RPMI7951 (cell line): Measurements from ENCODE around the gene SELE. TPM values are rescaled to one million over a fixed set of nuclear protein-coding genes. Genes with fewer than 3 reads are reported as not detected.
"Not testable (repeated sequence)": the region's sequence is repeated elsewhere in the genome, so short reads cannot be mapped to it uniquely, and the experiment has no call there.

Experiments used
- DNase-seq: peaks from one replicate; pipeline ENCODE4 v3.0.0-alpha.2; 2012; ENCODE audit warnings: low read depth
- total RNA-seq: library from RNA; depleted of rRNA; stranded (reverse); fragments of >200 nt; shearing (Covaris generic); gene quantifications from 2 replicates; pipeline ENCODE4 v1.2.3, GENCODE V29; 2014; rRNA removed

Gene SELE
- total RNA-seq, 1 experiment from 2014 or later = not detected

- DNase-seq = not testable (repeated sequence)
Measured at GRCh38 chr1:169683168-169683567, 50.7 kb downstream of the SELE start.

DNA sequence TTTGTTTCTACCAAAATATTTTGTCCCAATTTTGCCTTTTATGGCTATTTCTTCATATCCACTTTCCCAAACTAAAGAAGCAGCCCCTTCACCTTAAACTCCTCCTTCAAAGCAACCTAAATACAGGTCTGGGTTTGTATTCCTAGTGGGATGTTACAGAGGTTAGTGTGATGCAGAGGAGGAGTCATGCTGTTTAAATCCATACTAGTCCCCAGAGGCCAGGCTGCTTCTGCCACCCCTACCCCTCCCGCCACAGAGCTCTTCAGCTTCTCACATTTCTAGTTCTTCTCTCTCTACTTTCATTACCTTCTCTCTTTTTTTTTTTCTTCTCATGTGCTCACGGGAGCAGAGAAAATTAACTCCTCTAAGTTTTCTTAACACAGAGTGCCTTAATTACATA, 51.8 kb downstream of the SELE start:
- no peak for DNase-seq

- DNase-seq = no peak
Measured at GRCh38 chr1:169681140-169681539, 52.7 kb downstream of the SELE start.

GRCh38 chr1:169680377-169681019, 53.4 kb downstream of the SELE start:
- no peak for DNase-seq

DNA sequence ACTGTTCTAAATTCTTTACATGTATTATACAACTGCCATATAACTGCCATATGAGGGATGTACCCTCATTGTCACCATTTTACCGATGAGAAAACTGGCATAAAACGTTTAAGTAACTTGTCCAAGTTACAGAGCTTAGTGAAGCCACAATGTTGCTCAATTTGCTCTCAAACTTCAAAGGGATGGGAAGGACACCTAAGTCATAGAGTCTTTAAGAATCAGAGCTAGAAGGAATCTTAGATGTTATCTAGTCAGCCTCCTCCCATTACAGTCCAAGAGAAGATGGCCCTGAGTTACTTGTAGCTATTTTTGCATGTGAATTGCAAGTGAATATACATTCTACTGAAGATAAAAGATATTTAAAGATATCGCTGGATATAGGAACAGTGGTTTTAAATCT, 54.2 kb downstream of the SELE start:
- DNase-seq = no peak

DNA sequence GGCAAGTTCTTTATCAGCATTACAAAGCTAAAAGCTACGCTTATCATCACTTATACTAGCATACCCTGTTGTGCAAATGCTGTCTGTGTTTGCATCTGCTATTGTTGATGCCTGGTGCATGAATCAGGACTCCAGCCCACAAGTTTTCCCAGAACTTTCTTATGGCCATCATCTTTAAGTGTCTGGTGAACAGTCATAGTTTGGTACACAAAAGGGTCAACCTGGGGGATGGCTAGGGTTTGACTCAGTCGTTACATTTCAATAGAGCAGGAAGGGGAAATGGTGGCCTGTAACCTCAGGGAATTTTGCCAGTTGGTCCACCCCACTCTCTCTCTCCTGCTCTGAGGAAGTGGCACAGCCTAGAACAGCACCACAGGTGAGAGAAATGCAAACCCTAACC, 57.9 kb downstream of the SELE start:
- peak; percentile 3 for DNase-seq

Other genes starting within 250 kb of the SELE start
- gene SLC19A2, start 248.1 kb downstream of the SELE start, total RNA-seq = 6.3 and 8.4 TPM in 2 replicates
- gene F5, start 147.6 kb downstream of the SELE start, total RNA-seq = not detected in 2 replicates
- not detected in 2 replicates for gene SELP, start 104.0 kb downstream of the SELE start, total RNA-seq
- 0.36 TPM in 1 of 2 replicates, not detected in the other for gene SELL, start 22.5 kb downstream of the SELE start, total RNA-seq
- 13.1 and 15.0 TPM in 2 replicates for gene METTL18, start 60.8 kb upstream of the SELE start, total RNA-seq
- 4.2 and 4.9 TPM in 2 replicates for gene SCYL3, start 159.8 kb upstream of the SELE start, total RNA-seq